ENCODE measurements around the gene TNKS1BP1. TPM values are rescaled to one million over a fixed set of nuclear protein-coding genes. Genes with fewer than 3 reads are reported as not detected.
"Not testable (repeated sequence)": the region's sequence is repeated elsewhere in the genome, so short reads cannot be mapped to it uniquely, and the experiment has no call there.

Gene TNKS1BP1
- total RNA-seq, 1 donor = 4.2 TPM

- Histone ChIP-seq H3K27me3 (ENCODE audit: insufficient read depth, low read length) (no peaks in the 10 kb centered on the region), H3K9me3 (ENCODE audit: low read depth, low read length) (no peaks in the 10 kb centered on the region), H3K4me3 (ENCODE audit: low read length) (no peak overlapping the region), H3K4me1 (ENCODE audit: insufficient read depth, low read length) (no peaks in the 10 kb centered on the region)
These were observed 20.1 kb upstream of the TNKS1BP1 start for GRCh38 chr11:57344826-57345225.

GRCh38 chr11:57343825-57344224, 19.1 kb upstream of the TNKS1BP1 start:
- no peaks in the 10 kb centered on the region for H3K4me1 ChIP-seq (ENCODE audit: insufficient read depth, low read length)
- H3K27me3 ChIP-seq (ENCODE audit: insufficient read depth, low read length) = no peaks in the 10 kb centered on the region
- no peak overlapping the region for H3K4me3 ChIP-seq (ENCODE audit: low read length)
- no peaks in the 10 kb centered on the region for H3K9me3 ChIP-seq (ENCODE audit: low read depth, low read length)

- H3K4me1 ChIP-seq (ENCODE audit: insufficient read depth, low read length) = no peaks in the 10 kb centered on the region
- H3K27me3 ChIP-seq (ENCODE audit: insufficient read depth, low read length) = no peaks in the 10 kb centered on the region
- no peak overlapping the region for H3K4me3 ChIP-seq (ENCODE audit: low read length)
- H3K9me3 ChIP-seq (ENCODE audit: low read depth, low read length) = no peaks in the 10 kb centered on the region
These were observed 17.9 kb upstream of the TNKS1BP1 start for GRCh38 chr11:57342702-57343101.

- no peak overlapping the region for H3K4me3 ChIP-seq (ENCODE audit: low read length)
These were observed 16.6 kb upstream of the TNKS1BP1 start for GRCh38 chr11:57341250-57341808.

GRCh38 chr11:57340039-57340615, 15.4 kb upstream of the TNKS1BP1 start:
- H3K4me3 ChIP-seq (ENCODE audit: low read length) = no peak overlapping the region
- no peaks in the 10 kb centered on the region for H3K9me3 ChIP-seq (ENCODE audit: low read depth, low read length)
- peaks cover 9% of the 10 kb centered on the region for H3K4me1 ChIP-seq (ENCODE audit: insufficient read depth, low read length)
- H3K27me3 ChIP-seq (ENCODE audit: insufficient read depth, low read length) = no peaks in the 10 kb centered on the region

More at GRCh38 chr11:57341250-57341808, 16.6 kb upstream of the TNKS1BP1 start:
- H3K4me1 ChIP-seq (ENCODE audit: insufficient read depth, low read length) = peaks cover 3% of the 10 kb centered on the region
- H3K27me3 ChIP-seq (ENCODE audit: insufficient read depth, low read length) = no peaks in the 10 kb centered on the region
- no peaks in the 10 kb centered on the region for H3K9me3 ChIP-seq (ENCODE audit: low read depth, low read length)

- H3K9me3 ChIP-seq (ENCODE audit: low read depth, low read length) = no peaks in the 10 kb centered on the region
- H3K4me1 ChIP-seq (ENCODE audit: insufficient read depth, low read length) = peaks cover 17% of the 10 kb centered on the region
- no peaks in the 10 kb centered on the region for H3K27me3 ChIP-seq (ENCODE audit: insufficient read depth, low read length)
- no peak overlapping the region for H3K4me3 ChIP-seq (ENCODE audit: low read length)
These were observed 14.6 kb upstream of the TNKS1BP1 start for GRCh38 chr11:57339328-57339727.

- H3K9me3 ChIP-seq (ENCODE audit: low read depth, low read length) = no peaks in the 10 kb centered on the region
- H3K27me3 ChIP-seq (ENCODE audit: insufficient read depth, low read length) = no peaks in the 10 kb centered on the region
- H3K4me1 ChIP-seq (ENCODE audit: insufficient read depth, low read length) = peaks cover 28% of the 10 kb centered on the region
- no peak within 1 kb of the TSS for H3K4me3 ChIP-seq (ENCODE audit: low read length)
These were observed 13.4 kb upstream of the TNKS1BP1 start, which contains the start of gene P2RX3 for GRCh38 chr11:57338142-57338541. TSS of gene P2RX3 (plus strand) at chr11:57338352. CDS start at chr11:57338551, 199 bp downstream.

- H3K9me3 ChIP-seq (ENCODE audit: low read depth, low read length); H3K27me3 ChIP-seq (ENCODE audit: insufficient read depth, low read length); H3K4me3 ChIP-seq (ENCODE audit: low read length): not testable (repeated sequence)
- peaks cover 28% of the 10 kb centered on the region for H3K4me1 ChIP-seq (ENCODE audit: insufficient read depth, low read length)
These were observed 12.1 kb upstream of the TNKS1BP1 start for GRCh38 chr11:57336856-57337255.

- Histone ChIP-seq H3K27me3 (ENCODE audit: insufficient read depth, low read length) (no peaks in the 10 kb centered on the region), H3K4me3 (ENCODE audit: low read length) (peak overlapping the region; percentile 62), H3K4me1 (ENCODE audit: insufficient read depth, low read length) (peaks cover 28% of the 10 kb centered on the region), H3K9me3 (ENCODE audit: low read depth, low read length) (no peaks in the 10 kb centered on the region)
These were observed 11.4 kb upstream of the TNKS1BP1 start for GRCh38 chr11:57336111-57336666.

GRCh38 chr11:57335343-57336110, 10.8 kb upstream of the TNKS1BP1 start, which contains the start of gene SSRP1:
TSS of gene SSRP1 (minus strand) at chr11:57335892. CDS start at chr11:57335121, 771 bp downstream.
- peaks cover 28% of the 10 kb centered on the region for H3K4me1 ChIP-seq (ENCODE audit: insufficient read depth, low read length)
- H3K27me3 ChIP-seq (ENCODE audit: insufficient read depth, low read length) = no peaks in the 10 kb centered on the region
- H3K9me3 ChIP-seq (ENCODE audit: low read depth, low read length) = no peaks in the 10 kb centered on the region
- H3K4me3 ChIP-seq (ENCODE audit: low read length) = peak within 1 kb of the TSS; percentile 62

GRCh38 chr11:57335023-57335342, 10.2 kb upstream of the TNKS1BP1 start:
- H3K4me3 ChIP-seq (ENCODE audit: low read length) = peak overlapping the region; percentile 62
- H3K27me3 ChIP-seq (ENCODE audit: insufficient read depth, low read length) = no peaks in the 10 kb centered on the region
- no peaks in the 10 kb centered on the region for H3K9me3 ChIP-seq (ENCODE audit: low read depth, low read length)
- peaks cover 28% of the 10 kb centered on the region for H3K4me1 ChIP-seq (ENCODE audit: insufficient read depth, low read length)

GRCh38 chr11:57332694-57333440, 8.1 kb upstream of the TNKS1BP1 start:
- Histone ChIP-seq H3K4me3 (ENCODE audit: low read length) (no peak overlapping the region), H3K9me3 (ENCODE audit: low read depth, low read length) (no peaks in the 10 kb centered on the region), H3K27me3 (ENCODE audit: insufficient read depth, low read length) (no peaks in the 10 kb centered on the region), H3K4me1 (ENCODE audit: insufficient read depth, low read length) (peaks cover 28% of the 10 kb centered on the region)

GRCh38 chr11:57331720-57332119, 7.0 kb upstream of the TNKS1BP1 start:
- Histone ChIP-seq H3K9me3 (ENCODE audit: low read depth, low read length) (no peaks in the 10 kb centered on the region), H3K4me1 (ENCODE audit: insufficient read depth, low read length) (peaks cover 28% of the 10 kb centered on the region), H3K4me3 (ENCODE audit: low read length) (no peak overlapping the region), H3K27me3 (ENCODE audit: insufficient read depth, low read length) (no peaks in the 10 kb centered on the region)

- no peaks in the 10 kb centered on the region for H3K9me3 ChIP-seq (ENCODE audit: low read depth, low read length)
- H3K4me3 ChIP-seq (ENCODE audit: low read length) = no peak overlapping the region
- H3K27me3 ChIP-seq (ENCODE audit: insufficient read depth, low read length) = no peaks in the 10 kb centered on the region
- H3K4me1 ChIP-seq (ENCODE audit: insufficient read depth, low read length) = peaks cover 29% of the 10 kb centered on the region
These were observed 5.3 kb upstream of the TNKS1BP1 start for GRCh38 chr11:57330029-57330428.

- no peak overlapping the region for H3K4me3 ChIP-seq (ENCODE audit: low read length)
- H3K4me1 ChIP-seq (ENCODE audit: insufficient read depth, low read length) = peaks cover 18% of the 10 kb centered on the region
- H3K27me3 ChIP-seq (ENCODE audit: insufficient read depth, low read length) = no peaks in the 10 kb centered on the region
- H3K9me3 ChIP-seq (ENCODE audit: low read depth, low read length) = no peaks in the 10 kb centered on the region
These were observed 3.0 kb upstream of the TNKS1BP1 start for GRCh38 chr11:57327721-57328120.

Measured in mononuclear cell (primary cell).